Activated CD8-positive, alpha-beta memory T cell treated with anti-CD3 and anti-CD28 coated beads, Interleukin-2, amount 50 U/mL, for 24 hours (primary cell): Measurements from ENCODE around the gene DLST.
"Not testable (repeated sequence)": the region's sequence is repeated elsewhere in the genome, so short reads cannot be mapped to it uniquely, and the experiment has no call there.

Experiments used
- DNase-seq: peaks from one replicate; pipeline ENCODE4 v3.0.0-alpha.2; 2020; ENCODE audit errors: extremely low read depth

Gene DLST

DNA sequence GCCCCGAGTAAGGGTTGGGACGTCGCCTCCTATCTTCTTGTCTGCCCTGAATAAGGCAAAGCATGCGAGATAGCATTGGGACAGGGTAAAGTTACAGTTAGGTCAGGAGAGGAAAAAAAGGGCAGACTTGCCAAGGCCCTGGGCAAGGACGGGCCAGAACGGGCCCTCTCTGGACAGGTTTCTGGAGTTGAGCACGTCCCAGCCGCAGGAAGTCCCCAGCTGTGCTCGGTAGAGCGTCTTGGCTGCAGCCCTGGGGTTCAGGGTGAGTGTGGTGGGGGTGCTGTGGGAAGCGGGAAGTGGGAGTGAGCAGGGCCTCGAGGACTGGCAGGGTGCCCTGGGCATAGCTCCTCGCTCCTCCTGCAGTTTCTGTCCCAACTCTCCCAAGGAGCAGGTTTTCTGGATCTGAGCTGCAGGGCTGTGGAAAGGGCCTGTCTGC lies 35.9 kb downstream of the DLST start:
- DNase-seq: no peak

- DNase-seq: no peak
Observed at GRCh38 chr14:74918380-74918779, 36.7 kb downstream of the DLST start.

GRCh38 chr14:74919421-74920165 lies 37.9 kb downstream of the DLST start:
- no peak for DNase-seq

- DNase-seq: no peak
Observed at GRCh38 chr14:74920281-74920680, 38.6 kb downstream of the DLST start.

- DNase-seq: no peak
Observed at GRCh38 chr14:74921053-74921620, 39.4 kb downstream of the DLST start.

DNA sequence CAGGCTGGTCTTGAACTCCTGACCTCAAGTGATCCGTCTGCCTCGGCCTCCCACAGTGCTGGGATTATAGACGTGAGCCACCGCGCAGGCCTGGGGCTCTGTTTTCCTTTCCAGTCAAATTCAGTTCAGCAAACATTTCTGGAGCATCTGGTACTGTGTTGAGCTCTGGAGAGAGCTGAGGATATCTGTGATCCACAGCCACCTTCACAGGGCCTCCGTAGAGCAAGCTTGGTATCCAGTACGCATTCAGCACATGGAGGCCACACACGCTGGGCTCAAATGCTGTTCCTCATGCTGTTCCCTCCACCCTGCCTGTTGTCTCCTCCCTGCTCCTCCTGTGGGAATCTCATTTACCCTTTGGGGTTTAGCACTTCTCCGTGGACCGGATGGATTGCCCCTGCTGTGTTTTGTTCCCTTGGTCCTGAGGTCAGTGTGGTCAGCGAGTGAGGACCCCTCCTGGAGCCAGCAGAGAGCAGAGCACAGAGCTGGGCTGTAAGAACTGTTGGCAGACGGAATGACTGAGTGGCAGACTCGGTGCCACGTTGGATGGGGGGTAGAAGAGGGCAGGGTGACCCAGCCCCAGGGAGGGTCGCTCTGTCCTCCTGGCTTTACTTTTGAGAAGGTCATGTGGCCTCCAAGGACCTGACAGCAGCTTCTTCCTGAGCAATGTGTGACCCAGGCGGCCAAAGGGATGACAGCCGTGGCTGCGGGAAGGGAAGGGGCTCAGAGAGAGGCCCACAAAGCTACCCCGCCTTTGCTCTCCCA lies 40.5 kb downstream of the DLST start:
- no peak for DNase-seq

GRCh38 chr14:74922752-74923401 lies 41.2 kb downstream of the DLST start, which contains the start of gene RPS6KL1:
Gene RPS6KL1, minus strand, starts transcription at chr14:74923260. Its CDS starts 1,719 bp downstream, at chr14:74921541.
- peak; percentile 20 for DNase-seq

DNA sequence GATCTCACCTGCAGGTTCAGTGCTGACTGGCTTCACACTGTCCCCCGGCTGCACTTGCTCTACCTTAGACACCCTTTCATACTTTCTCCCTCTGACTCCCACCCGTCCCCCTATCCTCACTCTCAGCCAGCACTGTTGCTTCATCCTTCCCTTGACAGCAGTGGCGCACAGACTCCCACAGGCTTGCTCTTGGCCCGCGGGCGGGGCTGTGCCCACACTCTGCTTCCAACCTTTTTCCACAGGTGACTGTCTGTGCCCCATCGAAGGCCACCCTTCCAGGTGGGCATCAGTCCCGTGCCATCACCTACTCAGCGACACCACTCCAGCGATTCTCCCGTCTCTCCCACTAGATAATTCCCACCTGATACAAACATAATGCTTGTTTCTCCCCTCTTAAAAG lies 42.3 kb downstream of the DLST start:
- no peak for DNase-seq

DNA sequence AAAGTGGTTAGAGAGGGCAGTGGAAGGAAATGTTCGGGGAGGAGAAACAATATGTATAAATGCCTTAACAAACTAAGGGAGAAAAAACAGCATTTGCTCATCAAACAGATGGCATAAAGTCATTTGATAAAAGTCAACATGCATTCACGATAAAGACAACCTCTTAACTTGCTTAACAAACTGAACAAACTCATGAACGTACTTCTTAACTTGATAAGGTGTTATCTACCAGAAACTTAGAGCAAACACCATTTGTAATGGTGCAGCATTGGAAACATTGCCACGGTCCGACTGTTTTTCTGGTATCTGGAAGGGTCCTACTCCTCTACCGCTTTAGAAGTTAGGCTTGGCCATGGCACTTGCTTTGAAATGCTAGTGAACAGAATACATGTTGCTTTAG lies 45.5 kb downstream of the DLST start:
- DNase-seq: no peak

GRCh38 chr14:74929242-74929641 lies 47.5 kb downstream of the DLST start:
- DNase-seq: no peak

DNA sequence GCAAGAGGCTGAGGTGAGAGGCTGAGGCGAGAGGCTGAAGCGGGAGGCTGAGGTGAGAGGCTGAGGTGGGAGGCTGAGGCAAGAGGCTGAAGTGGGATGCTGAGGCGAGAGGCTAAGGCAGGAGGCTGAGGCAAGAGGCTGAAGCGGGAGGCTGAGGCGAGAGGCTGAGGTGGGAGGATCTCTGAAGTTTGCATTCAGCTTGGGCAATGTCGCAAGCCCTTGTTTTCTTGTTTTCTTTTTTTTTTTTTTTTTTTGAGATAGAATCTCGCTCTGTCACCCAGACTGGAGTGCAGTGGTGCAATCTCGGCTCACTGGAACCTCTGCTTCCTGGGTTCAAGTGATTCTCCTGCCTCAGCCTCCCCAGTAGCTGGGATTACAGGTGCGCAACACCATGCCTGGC lies 50.0 kb downstream of the DLST start:
- not testable (repeated sequence) for DNase-seq

GRCh38 chr14:74932401-74932901 lies 50.7 kb downstream of the DLST start:
- no peak for DNase-seq

GRCh38 chr14:74932936-74933335 lies 51.2 kb downstream of the DLST start:
- not testable (repeated sequence) for DNase-seq

- no peak for DNase-seq
Observed at GRCh38 chr14:74934041-74934440, 52.3 kb downstream of the DLST start.

- DNase-seq: no peak
Observed at GRCh38 chr14:74934476-74935359, 53.0 kb downstream of the DLST start.

GRCh38 chr14:74935360-74935680 lies 53.6 kb downstream of the DLST start:
- no peak for DNase-seq

DNA sequence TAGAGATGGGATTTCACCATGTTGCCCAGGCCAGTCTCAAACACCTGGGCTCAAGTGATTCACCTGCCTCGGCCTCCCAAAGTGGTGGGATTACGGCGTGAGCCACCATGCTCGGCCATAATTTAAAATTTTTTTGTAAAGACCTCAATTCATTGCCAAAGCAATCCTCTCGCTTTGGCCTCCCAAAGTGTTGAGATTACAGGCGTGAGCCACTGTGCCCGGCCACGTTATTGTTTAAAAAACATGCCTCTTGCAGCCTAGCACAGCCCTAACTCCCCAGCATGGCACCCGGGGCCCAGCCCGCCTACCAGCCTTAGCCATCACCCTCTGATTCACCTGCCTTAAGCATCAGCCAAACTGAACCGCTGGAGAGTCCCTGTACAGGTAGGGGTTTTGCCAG lies 54.4 kb downstream of the DLST start:
- no peak for DNase-seq

DNA sequence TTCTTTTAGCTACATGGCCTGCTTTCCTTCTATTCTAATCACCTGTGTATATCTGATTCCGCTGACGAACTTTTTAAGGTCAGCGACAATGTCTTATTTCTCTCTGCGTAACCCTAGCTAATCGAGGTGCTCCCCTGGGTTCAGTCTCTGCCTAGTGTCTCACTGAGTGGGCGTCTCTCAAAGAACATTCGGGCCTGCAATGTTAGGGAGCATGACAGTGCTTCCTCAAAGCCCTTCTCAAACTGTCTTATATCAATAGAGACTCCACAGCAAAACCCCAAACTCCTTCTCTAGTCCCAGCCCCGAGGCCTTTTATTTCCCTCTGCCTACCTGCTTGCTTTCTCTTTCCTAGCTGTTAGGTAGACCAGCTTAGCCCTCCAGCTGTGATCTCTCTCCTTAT lies 55.0 kb downstream of the DLST start:
- no peak for DNase-seq

- DNase-seq: no peak
Observed at GRCh38 chr14:74937171-74937570, 55.5 kb downstream of the DLST start.

DNA sequence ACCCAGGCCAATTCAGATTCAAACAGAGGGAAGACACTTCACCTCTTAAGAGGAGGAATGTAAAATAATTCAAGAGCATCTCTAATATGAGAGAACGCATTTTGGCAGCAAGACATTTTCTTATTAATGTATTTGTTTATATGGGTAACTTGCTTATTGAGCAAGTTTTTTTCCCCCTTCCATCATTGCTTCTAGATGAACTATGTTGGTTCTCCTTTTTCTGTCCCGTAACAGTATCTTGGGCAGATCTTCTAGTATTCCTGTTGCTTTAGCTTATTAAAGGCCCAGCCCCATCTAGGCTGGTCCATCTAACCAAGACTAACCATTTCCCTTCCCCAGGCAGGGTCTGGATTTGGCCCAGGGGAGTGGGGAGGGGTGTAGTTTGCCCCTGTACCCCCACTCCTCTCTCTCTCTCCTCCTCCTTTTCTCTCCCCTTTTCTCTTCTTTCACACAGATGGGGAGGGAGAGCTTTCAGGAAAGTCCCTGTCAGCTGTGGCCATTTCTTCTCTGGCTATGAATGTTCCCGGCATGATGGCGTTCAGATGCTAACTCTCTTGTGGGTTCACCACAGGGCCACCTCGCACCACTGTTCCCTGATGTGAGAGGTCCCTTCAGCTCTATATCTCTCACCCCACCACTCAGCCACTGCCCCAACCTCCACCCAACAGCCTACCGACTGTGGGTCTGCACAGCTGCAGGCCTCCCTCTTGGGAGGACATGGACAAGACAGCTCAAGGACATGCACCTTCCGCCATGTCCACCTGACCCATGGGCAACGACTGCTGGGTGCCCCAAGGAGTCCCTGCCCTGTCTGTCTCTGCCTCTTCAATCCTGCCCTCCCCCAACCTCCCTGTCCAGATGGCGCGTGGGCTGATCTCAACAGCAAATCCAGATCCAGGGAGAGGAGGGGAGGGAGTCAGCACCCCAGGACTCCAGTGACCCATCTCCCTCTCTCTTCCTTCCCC lies 57.1 kb downstream of the DLST start:
- no peak for DNase-seq
